ENCODE data around the gene LCN2. TPM values are rescaled to one million over a fixed set of nuclear protein-coding genes. Genes with fewer than 3 reads are reported as not detected.

The LCN2 gene
- polyA plus RNA-seq, 1 experiment: not detected

DNA sequence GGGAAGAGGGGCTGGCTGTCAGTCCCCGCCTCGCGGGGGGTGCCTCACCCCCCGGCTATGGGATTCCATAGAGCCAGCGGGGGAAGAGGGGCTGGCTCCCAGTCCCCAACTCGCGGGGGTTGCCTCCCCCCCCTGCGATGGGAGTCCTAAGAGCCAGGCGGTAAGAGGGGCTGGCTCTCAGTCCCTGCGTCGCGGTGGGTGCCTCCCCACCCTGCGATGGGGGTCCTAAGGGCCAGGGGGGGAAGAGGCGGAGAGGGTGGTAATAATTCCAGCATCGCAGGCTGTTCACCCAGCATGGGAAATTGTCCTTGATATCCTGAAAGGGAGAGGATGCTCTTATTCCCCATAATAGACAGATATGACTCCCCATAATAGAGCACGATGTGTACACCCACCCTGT, 9.6 kb upstream of the LCN2 start:
- ChIA-PET POLR2A (no interaction called here), CTCF (no interaction called here)
- H3K36me3 ChIP-seq (ENCODE audit: control insufficient read depth, insufficient read depth, low read length): no peaks in the 10 kb centered on the region
- no peak for TF ChIP-seq CTCF (IDR thresholded peaks at IDR 0.05; ENCODE audit: insufficient read depth, low read depth, low read length)
- H3K27me3 ChIP-seq (ENCODE audit: control insufficient read depth, insufficient read depth, low read length): peaks cover 3% of the 10 kb centered on the region; the same call in 1 of the 2 replicates
- no peak overlapping the region for H3K4me3 ChIP-seq (ENCODE audit: low read depth, low read length)
- no peak for DNase-seq (ENCODE audit: low read depth)

GRCh38 chr9:128141604-128142003, 7.6 kb upstream of the LCN2 start:
- ChIA-PET CTCF (interaction anchor here (1.0 to 2.6 kb wide), 2 partner anchors 11 to 24 kb away, joined by 3 to 10 read pairs; no protein-coding TSS in a partner anchor), POLR2A (no interaction called here)
- TF ChIP-seq CTCF (IDR thresholded peaks at IDR 0.05; ENCODE audit: insufficient read depth, low read depth, low read length): no peak
- Histone ChIP-seq H3K4me3 (ENCODE audit: low read depth, low read length) (no peak overlapping the region), H3K36me3 (ENCODE audit: control insufficient read depth, insufficient read depth, low read length) (no peaks in the 10 kb centered on the region), H3K27me3 (ENCODE audit: control insufficient read depth, insufficient read depth, low read length) (no peaks in the 10 kb centered on the region; the same call in 1 of the 2 replicates)
- no peak for DNase-seq (ENCODE audit: low read depth)

DNA sequence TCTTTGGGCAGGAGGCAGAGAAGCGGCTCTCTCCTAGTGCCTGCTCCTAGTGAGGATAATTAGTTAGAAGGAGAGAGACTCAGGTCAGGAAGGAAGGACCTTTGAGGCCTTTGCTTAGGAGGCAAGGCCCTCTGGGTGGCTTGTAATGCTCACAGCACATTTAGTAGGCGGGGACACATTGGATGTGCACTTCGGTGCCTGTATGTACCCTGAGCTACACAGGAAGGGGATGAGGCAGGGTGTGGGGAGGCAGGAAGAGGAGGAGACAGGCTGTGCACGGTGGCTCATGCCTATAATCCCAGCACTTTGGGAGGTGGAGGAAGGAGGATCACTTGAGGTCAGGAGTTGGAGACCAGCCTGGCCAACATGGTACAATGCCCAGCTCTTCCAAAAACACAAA, 7.2 kb upstream of the LCN2 start:
- no peak for DNase-seq (ENCODE audit: low read depth)
- TF ChIP-seq CTCF (IDR thresholded peaks at IDR 0.05; ENCODE audit: insufficient read depth, low read depth, low read length): no peak
- H3K36me3 ChIP-seq (ENCODE audit: control insufficient read depth, insufficient read depth, low read length): no peaks in the 10 kb centered on the region
- POLR2A ChIA-PET: no interaction called here
- CTCF ChIA-PET: interaction anchor here (1.0 to 2.6 kb wide), 2 partner anchors 12 to 24 kb away, joined by 3 to 10 read pairs; no protein-coding TSS in a partner anchor
- H3K27me3 ChIP-seq (ENCODE audit: control insufficient read depth, insufficient read depth, low read length): no peaks in the 10 kb centered on the region; the same call in 1 of the 2 replicates
- no peak overlapping the region for H3K4me3 ChIP-seq (ENCODE audit: low read depth, low read length)

DNA sequence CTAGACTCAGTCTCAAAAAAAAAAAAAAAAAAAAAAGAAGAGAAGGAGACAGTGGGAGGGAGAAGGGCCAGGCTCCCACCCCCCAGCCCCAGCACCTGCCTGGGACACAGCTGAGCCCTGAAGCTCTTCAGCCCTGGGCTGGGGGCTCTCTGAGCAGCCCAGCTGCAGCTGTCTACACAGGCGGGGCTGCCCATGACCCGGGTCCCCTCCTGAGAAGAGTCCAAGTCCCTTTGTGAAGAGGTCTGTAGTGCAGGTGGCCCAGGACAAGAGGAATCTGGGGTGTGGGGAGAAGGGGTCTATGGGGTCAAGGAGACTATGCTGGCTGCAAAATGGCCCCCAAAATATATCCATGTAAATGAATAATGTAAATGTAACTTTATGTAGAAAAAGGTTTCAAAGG, 6.7 kb upstream of the LCN2 start:
- Histone ChIP-seq H3K36me3 (ENCODE audit: control insufficient read depth, insufficient read depth, low read length) (no peaks in the 10 kb centered on the region), H3K27me3 (ENCODE audit: control insufficient read depth, insufficient read depth, low read length) (no peaks in the 10 kb centered on the region; the same call in 1 of the 2 replicates), H3K4me3 (ENCODE audit: low read depth, low read length) (no peak overlapping the region)
- DNase-seq (ENCODE audit: low read depth): no peak
- ChIA-PET CTCF (interaction anchor here (2.6 kb wide), 1 partner anchor 25 kb away, joined by 10 read pairs; no protein-coding TSS in a partner anchor), POLR2A (no interaction called here)
- no peak for TF ChIP-seq CTCF (IDR thresholded peaks at IDR 0.05; ENCODE audit: insufficient read depth, low read depth, low read length)

- DNase-seq (ENCODE audit: low read depth): no peak
- Histone ChIP-seq H3K4me3 (ENCODE audit: low read depth, low read length) (no peak overlapping the region), H3K27me3 (ENCODE audit: control insufficient read depth, insufficient read depth, low read length) (no peaks in the 10 kb centered on the region; the same call in 1 of the 2 replicates), H3K36me3 (ENCODE audit: control insufficient read depth, insufficient read depth, low read length) (no peaks in the 10 kb centered on the region)
- no peak for TF ChIP-seq CTCF (IDR thresholded peaks at IDR 0.05; ENCODE audit: insufficient read depth, low read depth, low read length)
- ChIA-PET POLR2A (no interaction called here), CTCF (interaction anchor here (2.6 kb wide), 1 partner anchor 26 kb away, joined by 10 read pairs; no protein-coding TSS in a partner anchor)
These were observed 5.6 kb upstream of the LCN2 start for GRCh38 chr9:128143525-128144238.

Data from BJ (cell line).